Measurements from ENCODE around the gene CENPF.
"Not testable (repeated sequence)": the region's sequence is repeated elsewhere in the genome, so short reads cannot be mapped to it uniquely, and the experiment has no call there.

CENPF gene

GRCh38 chr1:214603819-214604252 is 841 bp downstream of the CENPF start:
- peak overlapping the region; percentile 70 for H3K4me3 ChIP-seq (ENCODE audit: low read depth, low read length)
- TF ChIP-seq, protein P1, sequence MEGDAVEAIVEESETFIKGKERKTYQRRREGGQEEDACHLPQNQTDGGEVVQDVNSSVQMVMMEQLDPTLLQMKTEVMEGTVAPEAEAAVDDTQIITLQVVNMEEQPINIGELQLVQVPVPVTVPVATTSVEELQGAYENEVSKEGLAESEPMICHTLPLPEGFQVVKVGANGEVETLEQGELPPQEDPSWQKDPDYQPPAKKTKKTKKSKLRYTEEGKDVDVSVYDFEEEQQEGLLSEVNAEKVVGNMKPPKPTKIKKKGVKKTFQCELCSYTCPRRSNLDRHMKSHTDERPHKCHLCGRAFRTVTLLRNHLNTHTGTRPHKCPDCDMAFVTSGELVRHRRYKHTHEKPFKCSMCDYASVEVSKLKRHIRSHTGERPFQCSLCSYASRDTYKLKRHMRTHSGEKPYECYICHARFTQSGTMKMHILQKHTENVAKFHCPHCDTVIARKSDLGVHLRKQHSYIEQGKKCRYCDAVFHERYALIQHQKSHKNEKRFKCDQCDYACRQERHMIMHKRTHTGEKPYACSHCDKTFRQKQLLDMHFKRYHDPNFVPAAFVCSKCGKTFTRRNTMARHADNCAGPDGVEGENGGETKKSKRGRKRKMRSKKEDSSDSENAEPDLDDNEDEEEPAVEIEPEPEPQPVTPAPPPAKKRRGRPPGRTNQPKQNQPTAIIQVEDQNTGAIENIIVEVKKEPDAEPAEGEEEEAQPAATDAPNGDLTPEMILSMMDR (IDR thresholded peaks at IDR 0.05; ENCODE audit: borderline replicate concordance, insufficient read depth, low read depth, low read length), result no peak

- H3K4me3 ChIP-seq (ENCODE audit: low read depth, low read length), result peak overlapping the region; percentile 70
- TF ChIP-seq, protein P1 (IDR thresholded peaks at IDR 0.05; ENCODE audit: borderline replicate concordance, insufficient read depth, low read depth, low read length), result no peak
Observed at GRCh38 chr1:214604523-214604922, 1.5 kb downstream of the CENPF start.

DNA sequence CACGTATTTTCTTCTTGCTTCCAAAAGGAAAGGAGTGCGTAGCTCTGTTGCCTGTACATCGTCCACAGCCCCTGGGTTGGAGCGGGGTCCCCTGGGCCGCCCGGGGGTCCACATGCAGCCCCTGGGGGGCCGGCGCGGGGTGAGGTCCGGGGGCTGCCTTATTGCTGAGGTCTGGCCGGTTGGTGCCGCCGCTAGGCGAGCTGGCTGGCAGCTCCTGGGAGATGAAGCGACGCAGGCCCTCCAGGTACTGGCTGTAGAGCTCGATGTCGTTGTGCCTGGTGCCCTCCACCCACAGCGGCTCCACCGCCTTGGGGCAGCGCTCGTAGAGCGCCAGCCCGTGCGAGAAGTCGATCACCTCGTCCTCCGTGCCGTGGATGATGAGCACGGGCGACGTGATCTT is 2.5 kb downstream of the CENPF start:
- H3K4me3 ChIP-seq (ENCODE audit: low read depth, low read length), result not testable (repeated sequence)

GRCh38 chr1:214605933-214606925 is 3.2 kb downstream of the CENPF start:
- not testable (repeated sequence) for H3K4me3 ChIP-seq (ENCODE audit: low read depth, low read length)

DNA sequence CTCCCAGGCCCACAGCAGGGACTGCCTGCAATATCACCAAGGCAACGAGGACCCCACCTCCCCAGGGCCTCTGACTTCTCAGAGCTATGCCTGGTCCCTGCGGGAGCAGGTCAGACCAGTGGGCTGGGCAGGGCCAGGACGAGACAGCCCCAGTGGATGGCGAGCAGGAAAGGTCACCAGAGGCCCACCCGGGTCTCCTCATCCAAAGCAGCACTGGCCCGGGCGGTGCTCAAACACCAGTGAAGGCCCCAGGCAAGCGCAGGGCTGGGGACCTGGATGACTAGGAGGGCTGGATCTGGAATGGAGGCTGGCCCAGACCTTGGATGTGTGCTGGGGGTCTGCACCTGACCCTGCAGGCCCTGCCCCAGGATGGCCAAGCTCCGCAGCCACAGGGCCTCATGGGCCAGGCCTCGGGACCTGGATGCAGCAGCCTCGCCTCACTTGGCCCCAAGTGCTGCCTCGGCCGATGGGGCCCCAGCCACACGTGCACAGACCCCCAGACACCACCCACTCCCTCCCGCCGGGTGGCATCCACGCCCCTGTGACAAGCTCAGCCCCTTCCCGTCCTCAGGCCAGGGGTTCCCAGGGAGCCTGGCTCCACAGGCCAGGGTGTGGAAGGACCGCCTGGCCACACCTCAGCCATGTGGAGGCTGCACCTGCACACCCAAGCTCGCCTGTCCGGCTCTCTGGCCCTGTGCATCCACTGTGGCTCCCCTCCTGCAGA is 4.7 kb downstream of the CENPF start:
- not testable (repeated sequence) for H3K4me3 ChIP-seq (ENCODE audit: low read depth, low read length)

- not testable (repeated sequence) for H3K4me3 ChIP-seq (ENCODE audit: low read depth, low read length)
Observed at GRCh38 chr1:214608216-214608783, 5.3 kb downstream of the CENPF start.

DNA sequence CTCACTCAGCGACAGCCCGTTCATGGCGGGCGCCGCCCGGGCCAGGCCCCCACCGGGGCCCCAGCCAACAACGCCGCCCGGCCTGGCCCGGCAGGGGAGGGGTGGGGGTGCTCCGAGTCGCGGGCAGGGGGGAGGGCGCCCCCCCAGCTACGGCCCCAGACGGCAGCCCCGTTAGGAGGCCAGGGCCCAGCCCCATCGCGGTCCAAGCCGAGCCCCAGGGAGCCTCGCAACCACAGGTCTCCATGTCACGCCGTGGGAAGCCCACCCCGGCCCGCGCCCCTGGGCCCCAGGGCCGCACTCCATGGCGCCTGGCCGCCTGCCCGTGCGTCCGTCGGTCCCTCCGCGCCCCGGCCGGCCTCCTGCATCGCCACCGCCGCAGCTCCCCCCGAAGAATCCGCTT is 5.8 kb downstream of the CENPF start:
- H3K4me3 ChIP-seq (ENCODE audit: low read depth, low read length), result not testable (repeated sequence)

GRCh38 chr1:214609692-214610091 is 6.7 kb downstream of the CENPF start:
- no peak overlapping the region for H3K4me3 ChIP-seq (ENCODE audit: low read depth, low read length)
- TF ChIP-seq, protein P1 (IDR thresholded peaks at IDR 0.05; ENCODE audit: borderline replicate concordance, insufficient read depth, low read depth, low read length), result no peak

DNA sequence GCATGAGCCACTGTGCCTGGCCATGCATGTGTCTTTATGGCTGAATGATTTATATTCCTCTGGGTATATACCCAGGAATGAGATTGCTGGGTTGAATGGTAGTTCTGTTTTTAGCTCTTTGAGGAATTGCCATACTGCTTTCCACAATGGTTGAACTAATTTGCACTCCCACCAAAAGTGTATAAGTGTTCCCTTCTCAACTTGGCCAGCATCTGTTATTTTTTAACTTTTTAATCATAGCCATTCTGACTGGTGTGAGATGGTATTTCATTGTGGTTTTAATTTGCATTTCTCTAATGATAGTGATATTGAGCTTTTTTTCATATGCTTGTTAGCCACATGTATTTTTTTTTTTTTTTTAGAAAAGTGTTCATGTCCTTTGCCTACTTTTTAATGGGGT is 7.1 kb downstream of the CENPF start:
- H3K4me3 ChIP-seq (ENCODE audit: low read depth, low read length), result not testable (repeated sequence)

DNA sequence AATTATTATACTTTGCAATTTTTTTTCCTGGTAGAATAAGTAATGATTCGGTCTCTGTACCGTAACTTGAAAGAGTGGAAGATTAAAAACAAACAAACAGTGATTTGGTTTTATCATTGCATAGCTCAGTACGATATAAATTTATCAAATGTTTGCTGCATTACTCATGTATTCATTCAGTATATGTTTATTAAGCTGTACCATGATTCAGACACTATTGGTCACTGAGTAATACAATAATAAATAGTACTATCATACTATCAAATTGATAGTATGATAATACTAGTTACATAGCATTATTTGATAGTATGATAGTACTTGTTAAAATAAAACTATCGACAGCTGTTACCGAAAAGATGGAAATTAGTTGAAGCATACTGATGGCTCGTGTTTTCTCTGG is 12.1 kb downstream of the CENPF start:
- H3K4me3 ChIP-seq (ENCODE audit: low read depth, low read length), result no peak overlapping the region
- TF ChIP-seq, protein P1 (IDR thresholded peaks at IDR 0.05; ENCODE audit: borderline replicate concordance, insufficient read depth, low read depth, low read length), result no peak

Data from GM12875 (cell line).